K562 (cell line): ENCODE results near the gene GPR153. TPM values are rescaled to one million over a fixed set of nuclear protein-coding genes. Genes with fewer than 3 reads are reported as not detected.

ENCODE experiments used
- AFF1 ChIP-seq, 2 experiments: fragments of 450-650 bp; IDR thresholded peaks; 2 replicates each; pipeline ENCODE4 v1.6.1; 2018; ENCODE audit warnings: mild to moderate bottlenecking in 2 of 2, low read depth in 1 of 2; ENCODE audit not compliant: partially characterized antibody in 2 of 2
- CTBP1 ChIP-seq: fragments of 450-650 bp; IDR thresholded peaks from 2 replicates; pipeline ENCODE4 v1.6.1; 2016; ENCODE audit warnings: borderline replicate concordance
- ETS1 ChIP-seq: conservative IDR thresholded peaks from 2 replicates; pipeline ENCODE4 v1.6.1; 2011; ENCODE audit warnings: low read depth, mild to moderate bottlenecking, low read length; ENCODE audit not compliant: control insufficient read depth
- HDAC2 ChIP-seq: fragments of 450-650 bp; IDR thresholded peaks from 2 replicates; pipeline ENCODE4 v1.6.1; 2016; ENCODE audit warnings: mild to moderate bottlenecking
- HOXB6 ChIP-seq: fragments of 250-450 bp; sonication (Bioruptor Pico); IDR thresholded peaks from 2 replicates; pipeline ENCODE4 v1.5.1; 2022; ENCODE audit warnings: mild to moderate bottlenecking, borderline replicate concordance
- ILF3 ChIP-seq: fragments of 450-650 bp; IDR thresholded peaks from 2 replicates; pipeline ENCODE4 v1.6.1; 2018; ENCODE audit warnings: antibody characterized with exemption, mild to moderate bottlenecking, moderate library complexity, borderline replicate concordance
- KDM2B ChIP-seq: fragments of 250-450 bp; sonication (Bioruptor Pico); IDR thresholded peaks from 2 replicates; pipeline ENCODE4 v1.8.0; 2021; ENCODE audit warnings: mild to moderate bottlenecking, moderate library complexity
- NEUROD1 ChIP-seq: fragments of 150-350 bp; IDR thresholded peaks from 2 replicates; pipeline ENCODE4 v1.6.1; 2014; ENCODE audit warnings: borderline replicate concordance, low read length, low read depth; ENCODE audit not compliant: partially characterized antibody
- RBBP5 ChIP-seq: fragments of 200-600 bp; sonication (generic); IDR thresholded peaks from 2 replicates; pipeline ENCODE4 v1.6.1; 2012; ENCODE audit warnings: borderline replicate concordance, mild to moderate bottlenecking, low read length, control low read depth, inconsistent platforms; ENCODE audit not compliant: insufficient read depth, poor library complexity, severe bottlenecking
- SMAD4 ChIP-seq: fragments of 250-450 bp; sonication (Bioruptor Pico); conservative IDR thresholded peaks from 2 replicates; pipeline ENCODE4 v1.8.0; 2021; ENCODE audit warnings: inconsistent platforms, mild to moderate bottlenecking, moderate library complexity
- SMARCB1 ChIP-seq: IDR thresholded peaks from 2 replicates; pipeline ENCODE4 v1.6.1; 2011; ENCODE audit warnings: improper control_type of control experiment, low read depth; ENCODE audit not compliant: insufficient read length
- TAF7 ChIP-seq: fragments of 450-650 bp; IDR thresholded peaks from 2 replicates; pipeline ENCODE4 v1.6.1; 2016; ENCODE audit warnings: missing genetic modification characterization, missing compliant biosample characterization
- TBL1XR1 ChIP-seq, 2 experiments: IDR thresholded peaks; 2 replicates each; pipeline ENCODE4 v1.6.1; 2012; ENCODE audit warnings: improper control_type of control experiment in 2 of 2, low read length in 2 of 2, mild to moderate bottlenecking in 1 of 2
- U2AF1 ChIP-seq: fragments of 200-400 bp; formaldehyde crosslinking; optimal IDR thresholded peaks from 2 replicates; pipeline ENCODE3; 2017; ENCODE audit warnings: mild to moderate bottlenecking, low read depth, low read length, moderate library complexity
- ZBTB7A ChIP-seq: IDR thresholded peaks from 2 replicates; pipeline ENCODE4 v1.6.1; 2011; ENCODE audit warnings: low read depth, mild to moderate bottlenecking, low read length, moderate library complexity, borderline replicate concordance; ENCODE audit not compliant: control insufficient read depth
- ZNF830 ChIP-seq: fragments of 250-450 bp; sonication (Bioruptor Pico); IDR thresholded peaks from 2 replicates; pipeline ENCODE4 v1.5.0; 2021; ENCODE audit warnings: mild to moderate bottlenecking
- ZSCAN29 ChIP-seq: fragments of 450-650 bp; IDR thresholded peaks from 2 replicates; pipeline ENCODE4 v1.6.1; 2017
- polyA plus RNA-seq, 8 experiments: library from polyadenylated mRNA; depleted of rRNA in 4 of 8; stranded (reverse) in 5 of 8; unstranded in 3 of 8; fragments of >200 nt; fragmentation: Nextera tagmentation in 2 of 8; fragmentation: Illumina TruSeq in 1 of 8; extraction: Ambion mirVana in 2 of 8; extraction: Trizol in 1 of 8; gene quantifications; 2 replicates each; pipeline versions ENCODE4 v1.2.1 to v1.2.3, GENCODE V29; 2011 to 2014; ENCODE audit warnings: inconsistent platforms in 1 of 8, missing spikeins in 1 of 8
- total RNA-seq, 7 experiments: library from RNA; depleted of rRNA in 6 of 7; stranded (reverse); fragments of >200 nt in 6 of 7; fragmentation: Illumina TruSeq in 2 of 7; extraction: Trizol in 2 of 7; gene quantifications; 2 replicates each; pipeline versions ENCODE4 v1.2.1 to v1.2.3, GENCODE V29; 2011 to 2021; ENCODE audit warnings: low replicate concordance in 1 of 7
- TF ChIP-seq, protein P1 (sequence below): fragments of 450-650 bp; formaldehyde crosslinking; IDR thresholded peaks from 2 replicates; pipeline ENCODE4 v1.4.0; 2020; ENCODE audit warnings: mild to moderate bottlenecking, moderate library complexity
- TF ChIP-seq, protein P2 (sequence below), 2 experiments: fragments of 450-650 bp; IDR thresholded peaks; 2 replicates each; pipeline ENCODE4 v1.6.1; 2016

GPR153 gene
- total and polyA plus RNA-seq, 9 of the 15 experiments (the other 6 are each of a cell fraction or from before 2014, with no cell fraction given): 0.01 to 1.5 (median 0.51) TPM

- TF ChIP-seq, protein P1, sequence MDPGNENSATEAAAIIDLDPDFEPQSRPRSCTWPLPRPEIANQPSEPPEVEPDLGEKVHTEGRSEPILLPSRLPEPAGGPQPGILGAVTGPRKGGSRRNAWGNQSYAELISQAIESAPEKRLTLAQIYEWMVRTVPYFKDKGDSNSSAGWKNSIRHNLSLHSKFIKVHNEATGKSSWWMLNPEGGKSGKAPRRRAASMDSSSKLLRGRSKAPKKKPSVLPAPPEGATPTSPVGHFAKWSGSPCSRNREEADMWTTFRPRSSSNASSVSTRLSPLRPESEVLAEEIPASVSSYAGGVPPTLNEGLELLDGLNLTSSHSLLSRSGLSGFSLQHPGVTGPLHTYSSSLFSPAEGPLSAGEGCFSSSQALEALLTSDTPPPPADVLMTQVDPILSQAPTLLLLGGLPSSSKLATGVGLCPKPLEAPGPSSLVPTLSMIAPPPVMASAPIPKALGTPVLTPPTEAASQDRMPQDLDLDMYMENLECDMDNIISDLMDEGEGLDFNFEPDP (CRISPR knock-in tag): no peak
- TF ChIP-seq ETS1 (0 out of 2 replicates have a peak, but pooled peaks have one; percentile 38), AFF1 (IDR thresholded peaks at IDR 0.05; ENCODE audit: low read depth in 1 of 2, partially characterized antibody in 2 of 2) (peak in 1 of 2 experiments; percentile 17), ILF3 (no peak), NEUROD1 (no peak), RBBP5 (no peak), HDAC2 (peak; percentile 82; the same call in 1 of the 2 replicates), ZNF830 (CRISPR knock-in tag) (no peak), HOXB6 (no peak), TBL1XR1 (IDR thresholded peaks at IDR 0.05; ENCODE audit: low read length in 2 of 2) (no peak), ZSCAN29 (no peak), ZBTB7A (no peak), KDM2B (CRISPR knock-in tag) (0 out of 2 replicates have a peak, but pooled peaks have one; percentile 43), SMAD4 (CRISPR knock-in tag) (0 out of 2 replicates have a peak, but pooled peaks have one; percentile 14), TAF7 (tag) (no peak), CTBP1 (no peak), SMARCB1 (no peak), U2AF1 (no peak)
- TF ChIP-seq, protein P2, sequence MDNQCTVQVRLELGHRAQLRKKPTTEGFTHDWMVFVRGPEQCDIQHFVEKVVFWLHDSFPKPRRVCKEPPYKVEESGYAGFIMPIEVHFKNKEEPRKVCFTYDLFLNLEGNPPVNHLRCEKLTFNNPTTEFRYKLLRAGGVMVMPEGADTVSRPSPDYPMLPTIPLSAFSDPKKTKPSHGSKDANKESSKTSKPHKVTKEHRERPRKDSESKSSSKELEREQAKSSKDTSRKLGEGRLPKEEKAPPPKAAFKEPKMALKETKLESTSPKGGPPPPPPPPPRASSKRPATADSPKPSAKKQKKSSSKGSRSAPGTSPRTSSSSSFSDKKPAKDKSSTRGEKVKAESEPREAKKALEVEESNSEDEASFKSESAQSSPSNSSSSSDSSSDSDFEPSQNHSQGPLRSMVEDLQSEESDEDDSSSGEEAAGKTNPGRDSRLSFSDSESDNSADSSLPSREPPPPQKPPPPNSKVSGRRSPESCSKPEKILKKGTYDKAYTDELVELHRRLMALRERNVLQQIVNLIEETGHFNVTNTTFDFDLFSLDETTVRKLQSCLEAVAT (IDR thresholded peaks at IDR 0.05): peak in 1 of 2 experiments; percentile 76; a peak in 2 of 4 replicates
Measured at GRCh38 chr1:6234502-6235295, 26.2 kb downstream of the GPR153 start (continued).
